Bronchus fibroblast of lung (primary cell): ENCODE measurements around the gene NNT. TPM values are rescaled to one million over a fixed set of nuclear protein-coding genes. Genes with fewer than 3 reads are reported as not detected.

Experiments used
- total RNA-seq: library from RNA; depleted of rRNA; stranded (reverse); fragments of >200 nt; gene quantifications from 2 replicates; pipeline ENCODE4 v1.2.3, GENCODE V29; 2015

Gene NNT
- total RNA-seq: 29.4 and 35.0 TPM in 2 replicates

GRCh38 chr5:43602461-43603343 lies at the start of gene NNT:
Gene NNT (plus strand): TSS chr5:43603180. CDS start chr5:43609196, 6,016 bp downstream.

GRCh38 chr5:43556857-43557542 lies 46.0 kb upstream of the NNT start, which contains the start of gene PAIP1:
Gene PAIP1 (minus strand): TSS chr5:43557077. CDS start chr5:43556846, 231 bp downstream.

Other genes with a start within 250 kb of the NNT start
- 0.34 and 0.89 TPM in 2 replicates for gene CCL28, start 190.8 kb upstream of the NNT start, total RNA-seq
- 4.2 and 5.6 TPM in 2 replicates for gene TMEM267, start 119.3 kb upstream of the NNT start, total RNA-seq
- 7.6 and 7.7 TPM in 2 replicates for gene C5orf34, start 88.0 kb upstream of the NNT start, total RNA-seq
- gene PAIP1, start 46.1 kb upstream of the NNT start, total RNA-seq: 81.2 and 85.6 TPM in 2 replicates